PC-9 (cell line): Measurements from ENCODE around the gene CRABP2.

Source experiments
- CTCF ChIP-seq: fragments of 200-600 bp; sonication (generic); conservative IDR thresholded peaks from 2 replicates; pipeline ENCODE4 v1.6.1; 2017; ENCODE audit warnings: mixed run types, antibody characterized with exemption, mild to moderate bottlenecking, moderate library complexity
- EZH2 ChIP-seq: fragments of 200-600 bp; sonication (generic); IDR thresholded peaks from 2 replicates; pipeline ENCODE4 v1.8.0; 2017; ENCODE audit warnings: antibody characterized with exemption, low read depth

- no peak for TF ChIP-seq EZH2
- TF ChIP-seq CTCF, result no peak
Observed at GRCh38 chr1:156712626-156713025, 7.2 kb upstream of the CRABP2 start.
